Upper lobe of left lung (tissue), 6 donors: Measurements from ENCODE around the gene ASB14. TPM values are rescaled to one million over a fixed set of nuclear protein-coding genes. Genes with fewer than 3 reads are reported as not detected.

Experiments
- ATAC-seq, 2 donors: fragments of 200-7000 bp; cut with Tn5 transposase; one replicate each; pipeline ENCODE4 v1.9.1; 2022; ENCODE audit warnings: mild to moderate bottlenecking in 2 of 2, moderate library complexity in 2 of 2; ENCODE audit not compliant: low FRiP score in 2 of 2
- DNase-seq, 2 donors: peaks; one replicate each; pipeline ENCODE4 v3.0.0-alpha.2; 2019 to 2020
- H3K27ac ChIP-seq, 4 donors: fragments of 200-600 bp; sonication (generic); one replicate each; pipeline ENCODE4 v1.5.1; 2016 to 2019
- H3K27me3 ChIP-seq, 4 donors: fragments of 200-600 bp; sonication (generic); one replicate each; pipeline ENCODE4 v1.5.1; 2017 to 2019
- H3K36me3 ChIP-seq, 4 donors: fragments of 200-600 bp; sonication (generic); one replicate each; pipeline ENCODE4 v1.5.1; 2016 to 2019
- H3K4me1 ChIP-seq, 4 donors: fragments of 200-600 bp; sonication (generic); one replicate each; pipeline ENCODE4 v1.5.1; 2018 to 2019
- H3K4me3 ChIP-seq, 4 donors: fragments of 200-600 bp; sonication (generic); one replicate each; pipeline ENCODE4 v1.5.1; 2017 to 2019; ENCODE audit warnings: mild to moderate bottlenecking in 2 of 4, moderate library complexity in 1 of 4
- H3K9me3 ChIP-seq, 4 donors: fragments of 200-600 bp; sonication (generic); one replicate each; pipeline ENCODE4 v1.5.1; 2018 to 2019
- CTCF ChIP-seq, 6 experiments: fragments of 450-650 bp in 4 of 6; fragments of 200-600 bp in 2 of 6; sonication (generic) in 2 of 6; IDR thresholded peaks; one replicate each; pipeline ENCODE4 v1.5.1; 2016 to 2019; ENCODE audit warnings: antibody characterized with exemption in 6 of 6
- EP300 ChIP-seq, 4 donors: sonication (generic); formaldehyde crosslinking; IDR thresholded peaks; one replicate each; pipeline ENCODE4 v1.5.1; 2017; ENCODE audit warnings: antibody characterized with exemption in 4 of 4, control low read depth in 2 of 4
- POLR2A ChIP-seq, 4 donors: fragments of 450-650 bp; IDR thresholded peaks; one replicate each; pipeline ENCODE4 v1.5.1; 2016 to 2017; ENCODE audit warnings: antibody characterized with exemption in 4 of 4, mild to moderate bottlenecking in 2 of 4
- POLR2AphosphoS5 ChIP-seq, 2 donors: sonication (generic); formaldehyde crosslinking; IDR thresholded peaks; one replicate each; pipeline ENCODE4 v1.5.1; 2017; ENCODE audit warnings: antibody characterized with exemption in 2 of 2
- WGBS, 2 donors: methylation state at CpG; one replicate each; pipeline ENCODE4 v1.1.5; 2017 to 2018; 5-methylcytosine and 5-hydroxymethylcytosine counted together
- total RNA-seq, 6 donors: library from RNA; depleted of rRNA in 4 of 6; stranded (reverse); fragments of >200 nt in 4 of 6; gene quantifications; one replicate each; pipeline versions ENCODE4 v1.1.0 to v1.2.1, GENCODE V29; 2016 to 2021
- donor health status: DM: no; HTN: no; CAD: no; lungs with moderate emphysema.
- donor health status: DM: no; HTN: yes; CAD: no; lungs with severe emphysema.

Gene ASB14
- total RNA-seq, 6 donors from 2014 or later: 0.64 to 2.1 (median 1.2) TPM; not detected in 3

GRCh38 chr3:57274845-57275244, 17.6 kb downstream of the ASB14 start:
- DNase-seq (no peak), ATAC-seq (no peak)
- no peaks in the 10 kb centered on the region for H3K27me3 ChIP-seq
- H3K27ac ChIP-seq: no peak overlapping the region
- no peaks in the 10 kb centered on the region for H3K9me3 ChIP-seq
- TF ChIP-seq POLR2A (IDR thresholded peaks at IDR 0.05): no peak
- no peak for TF ChIP-seq CTCF (IDR thresholded peaks at IDR 0.05)
- TF ChIP-seq EP300 (IDR thresholded peaks at IDR 0.05): no peak
- TF ChIP-seq POLR2AphosphoS5 (IDR thresholded peaks at IDR 0.05): no peak
- peaks cover 0 to 45% (median 13%) of the 10 kb centered on the region in 4 donors for H3K36me3 ChIP-seq
- H3K4me1 ChIP-seq: no peaks in the 10 kb centered on the region
- H3K4me3 ChIP-seq: no peak overlapping the region
- WGBS, 2 donors: 95 to 99% methylated on average over 6 of the region's 6 CpGs

- Histone ChIP-seq H3K4me1 (no peaks in the 10 kb centered on the region), H3K36me3 (peaks cover 4 to 81% (median 39%) of the 10 kb centered on the region in 4 donors), H3K4me3 (no peak overlapping the region), H3K27me3 (no peaks in the 10 kb centered on the region), H3K27ac (no peak overlapping the region), H3K9me3 (no peaks in the 10 kb centered on the region)
- TF ChIP-seq CTCF (IDR thresholded peaks at IDR 0.05): no peak
- no peak for TF ChIP-seq POLR2AphosphoS5 (IDR thresholded peaks at IDR 0.05)
- TF ChIP-seq EP300 (IDR thresholded peaks at IDR 0.05): no peak
- TF ChIP-seq POLR2A (IDR thresholded peaks at IDR 0.05): no peak
- DNase-seq (no peak), ATAC-seq (no peak)
- WGBS, 2 donors: 64 to 71% methylated on average over 1 of the region's 1 CpG
These were observed 24.1 kb downstream of the ASB14 start for GRCh38 chr3:57268416-57268815.

- no peak for ATAC-seq
- TF ChIP-seq POLR2AphosphoS5 (IDR thresholded peaks at IDR 0.05) (no peak), EP300 (IDR thresholded peaks at IDR 0.05) (no peak), POLR2A (IDR thresholded peaks at IDR 0.05) (no peak), CTCF (IDR thresholded peaks at IDR 0.05) (no peak)
- Histone ChIP-seq H3K36me3 (peaks cover 20 to 92% (median 56%) of the 10 kb centered on the region in 4 donors), H3K4me1 (no peaks in the 10 kb centered on the region), H3K27me3 (no peaks in the 10 kb centered on the region), H3K4me3 (no peak overlapping the region), H3K27ac (no peak overlapping the region), H3K9me3 (no peaks in the 10 kb centered on the region)
- DNase-seq: no peak
- 89 to 97% methylated on average over 3 of the region's 3 CpGs for WGBS, 2 donors
These were observed 30.6 kb downstream of the ASB14 start for GRCh38 chr3:57261929-57262328.

- Histone ChIP-seq H3K36me3 (peaks cover 20 to 93% (median 55%) of the 10 kb centered on the region in 4 donors), H3K9me3 (no peaks in the 10 kb centered on the region), H3K27ac (no peak overlapping the region), H3K4me3 (no peak overlapping the region), H3K4me1 (no peaks in the 10 kb centered on the region), H3K27me3 (no peaks in the 10 kb centered on the region)
- DNase-seq (no peak), ATAC-seq (no peak)
- 95 to 97% methylated on average over 4 of the region's 4 CpGs for WGBS, 2 donors
- TF ChIP-seq POLR2A (IDR thresholded peaks at IDR 0.05) (no peak), EP300 (IDR thresholded peaks at IDR 0.05) (no peak), CTCF (IDR thresholded peaks at IDR 0.05) (no peak), POLR2AphosphoS5 (IDR thresholded peaks at IDR 0.05) (no peak)
These were observed 31.4 kb downstream of the ASB14 start for GRCh38 chr3:57261119-57261518.

DNA sequence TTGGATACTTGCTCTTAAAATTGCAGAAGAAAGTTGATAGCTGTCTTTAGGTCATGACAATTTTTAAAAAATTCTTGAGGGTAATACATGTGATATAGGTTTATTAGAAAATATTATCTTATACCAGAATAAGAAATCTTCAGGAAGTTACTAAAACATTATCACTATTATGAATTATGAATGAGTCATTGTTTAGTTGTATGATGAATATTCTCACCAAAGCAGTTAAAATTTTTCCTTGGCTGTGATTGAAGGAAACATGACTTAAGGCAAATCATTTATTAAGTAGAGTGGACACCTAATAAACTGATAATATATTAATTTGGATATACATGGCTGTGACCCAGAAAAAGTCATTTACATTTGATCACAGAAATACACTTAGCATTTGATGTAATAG, 34.8 kb downstream of the ASB14 start:
- Histone ChIP-seq H3K9me3 (no peaks in the 10 kb centered on the region), H3K27ac (no peak overlapping the region), H3K36me3 (peaks cover 26 to 80% (median 51%) of the 10 kb centered on the region in 4 donors), H3K4me3 (no peak overlapping the region), H3K27me3 (no peaks in the 10 kb centered on the region), H3K4me1 (no peaks in the 10 kb centered on the region)
- TF ChIP-seq CTCF (IDR thresholded peaks at IDR 0.05) (no peak), POLR2A (IDR thresholded peaks at IDR 0.05) (no peak), POLR2AphosphoS5 (IDR thresholded peaks at IDR 0.05) (no peak), EP300 (IDR thresholded peaks at IDR 0.05) (no peak)
- ATAC-seq (no peak), DNase-seq (no peak)
